ENCODE measurements around the gene CAMK2D.
"Not testable (repeated sequence)": the region's sequence is repeated elsewhere in the genome, so short reads cannot be mapped to it uniquely, and the experiment has no call there.

Gene CAMK2D

DNA sequence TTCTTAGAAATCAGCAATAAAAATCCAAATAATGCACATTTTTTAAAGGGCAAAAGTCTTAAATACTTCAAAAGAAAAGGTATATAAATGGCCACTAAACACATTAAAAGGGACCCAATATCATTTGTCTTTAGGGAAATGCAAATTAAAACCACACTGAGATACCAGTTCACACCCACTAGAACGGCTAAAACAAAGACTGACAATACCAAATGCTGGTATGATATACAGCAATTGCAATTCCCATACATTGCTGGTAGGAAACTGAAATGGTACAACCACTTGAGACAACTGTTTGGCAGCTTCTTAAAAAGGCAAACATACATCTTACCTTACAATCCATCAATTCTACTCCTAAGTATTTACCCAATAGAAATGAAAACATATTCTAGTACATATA is 33.7 kb downstream of the CAMK2D start:
- no peak for DNase-seq

DNA sequence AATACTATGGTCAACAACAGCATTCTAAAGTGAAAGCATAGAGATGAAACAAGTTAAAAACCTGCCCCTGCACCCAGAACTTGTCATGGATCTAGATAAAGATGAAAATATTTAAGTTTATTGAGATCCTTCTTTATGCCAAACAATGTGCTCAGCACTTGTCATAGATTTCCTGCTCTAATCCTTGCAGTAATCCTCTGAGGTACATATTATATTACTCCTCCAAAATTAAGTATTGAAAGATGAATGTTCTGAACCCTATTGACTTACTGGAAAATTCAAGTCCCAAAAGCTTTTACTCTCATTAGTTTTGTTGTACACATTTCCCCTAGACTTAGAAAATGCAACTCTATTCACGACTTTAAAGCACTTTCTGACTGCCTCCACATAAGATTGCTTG is 35.6 kb downstream of the CAMK2D start:
- no peak for DNase-seq

DNA sequence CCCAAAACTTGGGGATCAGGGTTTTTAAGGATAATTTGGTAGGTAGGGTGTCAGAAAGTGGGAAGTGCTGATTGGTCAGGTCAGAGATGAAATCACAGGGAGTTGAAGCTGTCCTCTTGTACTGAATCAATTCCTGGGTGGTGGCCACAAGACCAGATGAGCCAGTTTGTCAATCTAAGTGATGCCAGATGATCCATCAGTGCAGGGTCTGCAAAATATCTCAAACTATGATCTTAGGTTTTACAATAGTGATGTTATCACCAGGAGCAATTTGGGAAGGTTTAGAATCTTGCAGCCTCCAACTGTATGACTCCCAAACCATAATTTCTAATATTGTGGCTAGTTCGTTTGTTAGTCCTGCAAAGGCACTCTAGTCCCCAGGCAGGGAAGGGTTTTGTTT is 43.3 kb downstream of the CAMK2D start:
- no peak for DNase-seq

GRCh38 chr4:113711883-113712662 is 49.5 kb downstream of the CAMK2D start:
- no peak for DNase-seq

DNA sequence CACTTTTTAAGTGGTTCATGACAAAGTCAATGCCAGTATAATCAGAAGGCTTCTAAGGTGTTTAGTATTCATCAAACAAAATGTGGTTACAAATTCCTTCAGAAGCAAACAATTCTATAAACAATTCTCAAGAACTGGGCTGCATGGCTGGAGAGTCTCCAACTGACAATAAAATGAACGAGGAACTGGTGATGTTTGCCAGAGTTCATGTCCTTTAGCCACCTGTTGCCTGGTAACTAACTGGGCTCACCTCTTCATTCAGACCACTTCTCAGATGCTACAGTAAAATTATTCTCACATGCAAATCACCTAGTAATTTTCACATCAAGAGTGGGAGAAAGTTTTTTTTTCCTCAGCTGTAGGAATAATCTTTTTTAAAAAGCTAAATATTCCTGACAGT is 53.3 kb downstream of the CAMK2D start:
- DNase-seq = no peak

DNA sequence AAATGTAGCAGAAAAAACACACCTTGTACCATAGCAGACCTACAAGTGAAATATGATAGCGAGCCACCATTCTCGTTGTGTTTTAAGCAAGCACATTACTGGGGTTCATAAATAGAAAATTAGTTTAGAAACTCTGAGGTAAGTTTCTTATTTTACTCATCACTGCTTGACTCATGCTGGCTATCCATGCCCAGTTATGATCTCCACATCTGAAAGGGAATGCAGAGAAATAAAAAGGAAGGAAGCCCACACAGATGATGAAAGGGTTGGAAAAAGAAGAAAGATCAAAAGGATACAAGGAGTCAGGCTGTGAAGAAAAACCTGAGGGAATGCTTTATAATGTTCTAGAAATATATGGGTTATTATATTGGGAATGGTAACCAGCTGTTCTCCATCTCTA is 54.5 kb downstream of the CAMK2D start:
- peak; percentile 62 for DNase-seq

- DNase-seq = not testable (repeated sequence)
These were observed 56.4 kb downstream of the CAMK2D start for GRCh38 chr4:113705097-113705496.

- peak; percentile 51 for DNase-seq
These were observed 58.9 kb downstream of the CAMK2D start for GRCh38 chr4:113702596-113702995.

GRCh38 chr4:113701169-113701568 is 60.4 kb downstream of the CAMK2D start:
- DNase-seq = no peak

GRCh38 chr4:113700602-113701150 is 60.9 kb downstream of the CAMK2D start:
- no peak for DNase-seq

DNA sequence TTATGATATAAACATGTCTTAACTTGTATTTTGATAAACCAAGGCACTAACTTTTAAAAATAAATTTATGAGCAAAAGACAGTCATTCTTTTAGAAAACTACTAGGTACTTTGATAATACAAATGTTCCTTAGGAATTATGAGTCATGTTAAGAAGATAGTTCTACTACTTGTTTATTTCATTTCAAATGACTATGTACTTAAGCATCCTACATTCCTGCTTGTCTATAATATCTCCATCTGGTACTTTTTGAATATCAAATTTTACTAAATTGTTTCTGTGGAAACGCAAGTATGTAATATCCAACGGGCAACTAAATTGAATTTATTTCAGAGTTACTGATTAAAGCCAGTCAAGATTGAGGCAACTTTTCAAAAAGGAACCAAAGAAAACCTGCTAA is 61.8 kb downstream of the CAMK2D start:
- peak; percentile 38 for DNase-seq

DNA sequence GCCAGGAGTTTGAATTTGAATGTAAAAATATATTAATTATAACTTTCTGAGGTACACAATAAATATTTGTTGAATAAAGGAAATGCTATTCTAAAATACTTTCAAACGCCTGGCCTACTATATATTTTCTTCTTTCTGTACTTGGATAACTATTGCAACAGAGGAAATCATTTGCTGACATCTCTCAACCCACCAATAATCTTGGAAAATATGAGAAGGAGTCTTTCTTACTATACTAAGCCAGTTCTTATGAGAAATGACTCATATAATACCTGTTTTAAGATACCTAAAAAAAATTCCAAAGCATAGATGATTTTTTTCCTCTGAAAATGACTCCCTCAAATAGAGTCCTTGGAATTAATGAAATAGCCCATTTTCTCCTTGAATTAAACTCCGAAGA is 64.1 kb downstream of the CAMK2D start:
- DNase-seq = no peak

DNA sequence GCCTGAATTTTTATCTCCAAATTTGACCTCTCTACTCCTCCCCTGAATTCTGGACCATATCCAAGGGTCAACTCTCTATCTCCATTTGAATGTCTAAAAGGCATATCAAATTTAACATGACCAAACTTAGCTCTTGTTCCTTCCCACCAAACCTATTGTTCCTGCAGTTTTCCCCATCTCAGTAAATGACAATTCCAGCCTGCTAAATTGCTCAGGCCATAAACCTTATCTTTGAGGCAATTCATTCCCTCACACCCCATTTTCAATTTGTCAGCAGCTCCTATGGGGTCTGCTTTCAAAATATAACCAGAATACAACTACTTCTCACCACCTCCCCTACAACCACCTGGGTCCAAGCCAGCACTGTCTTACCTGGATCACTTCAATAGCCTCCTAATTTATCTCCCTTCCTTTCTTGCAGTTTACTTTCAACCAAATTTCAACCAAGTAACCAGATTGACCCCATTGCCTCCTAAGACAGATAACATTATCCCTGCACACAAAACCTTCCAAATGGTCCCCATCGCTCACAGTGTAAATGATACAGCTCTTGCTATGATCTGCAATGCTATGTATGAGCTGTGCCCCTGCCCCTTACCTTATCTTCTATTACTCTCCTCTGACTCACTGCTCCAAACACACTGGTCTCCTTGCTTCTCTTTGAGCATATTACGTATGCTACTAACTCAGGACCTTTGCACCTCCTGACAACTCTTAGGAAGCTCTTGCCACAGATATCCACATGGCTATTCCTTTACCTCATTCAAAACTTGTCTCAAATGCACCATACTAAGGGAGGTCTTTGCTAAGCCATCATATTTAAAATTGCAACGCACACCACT is 66.0 kb downstream of the CAMK2D start:
- DNase-seq = no peak

GRCh38 chr4:113694008-113694407 is 67.5 kb downstream of the CAMK2D start:
- no peak for DNase-seq

DNA sequence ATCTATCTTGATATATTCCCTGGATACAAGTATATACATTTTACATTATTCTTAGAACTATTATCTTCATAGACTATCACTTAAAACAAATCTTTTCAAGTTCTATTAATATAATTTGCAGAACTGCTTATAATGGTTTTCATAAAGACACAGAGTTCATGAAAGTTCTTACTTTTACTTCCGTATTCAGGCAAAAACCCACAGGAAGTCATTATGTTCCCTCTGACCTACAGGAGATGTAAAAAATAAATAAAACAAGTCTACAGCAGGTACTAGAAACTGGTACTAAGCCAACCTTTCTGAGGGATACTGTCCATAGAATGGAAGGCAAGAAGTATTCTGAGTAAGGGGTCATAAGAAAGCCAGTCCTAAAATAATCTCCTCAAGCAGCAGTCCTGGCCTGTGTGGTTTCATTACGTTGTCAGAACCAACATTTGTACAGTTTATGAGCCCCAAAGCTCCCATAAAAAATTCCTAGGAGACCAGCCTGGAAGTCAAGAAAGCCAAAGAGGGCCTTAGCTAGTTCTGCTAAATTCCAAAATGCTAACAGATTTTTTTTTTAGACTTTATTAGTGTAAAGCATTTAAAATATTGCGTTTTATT is 68.6 kb downstream of the CAMK2D start:
- peak; percentile 64 for DNase-seq

DNA sequence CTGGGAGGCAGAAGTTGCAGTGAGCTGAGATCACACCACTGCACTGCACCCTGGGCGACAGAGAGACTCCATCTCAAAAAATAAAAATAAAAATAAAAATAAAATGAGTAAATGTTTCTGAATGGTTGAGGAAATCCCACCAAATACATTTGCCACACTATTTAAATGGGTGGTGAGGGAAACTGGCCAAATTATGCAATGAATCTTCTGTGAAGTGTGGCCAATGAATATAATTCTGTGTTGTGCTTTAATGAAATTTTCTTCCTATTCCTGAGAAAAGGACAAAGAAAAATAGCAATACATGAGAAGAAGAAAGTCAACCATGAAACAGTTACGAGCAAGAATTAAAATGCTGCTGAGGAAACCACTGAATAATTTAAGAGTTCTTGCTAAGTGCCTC is 69.9 kb downstream of the CAMK2D start:
- no peak for DNase-seq

- no peak for DNase-seq
These were observed 72.1 kb downstream of the CAMK2D start for GRCh38 chr4:113689394-113689793.

- DNase-seq = peak; percentile 64
These were observed 74.3 kb downstream of the CAMK2D start for GRCh38 chr4:113687067-113687718.

GRCh38 chr4:113685157-113685556 is 76.4 kb downstream of the CAMK2D start:
- DNase-seq = not testable (repeated sequence)

- peak; percentile 70 for DNase-seq
These were observed 76.9 kb downstream of the CAMK2D start for GRCh38 chr4:113684534-113685091.

DNA sequence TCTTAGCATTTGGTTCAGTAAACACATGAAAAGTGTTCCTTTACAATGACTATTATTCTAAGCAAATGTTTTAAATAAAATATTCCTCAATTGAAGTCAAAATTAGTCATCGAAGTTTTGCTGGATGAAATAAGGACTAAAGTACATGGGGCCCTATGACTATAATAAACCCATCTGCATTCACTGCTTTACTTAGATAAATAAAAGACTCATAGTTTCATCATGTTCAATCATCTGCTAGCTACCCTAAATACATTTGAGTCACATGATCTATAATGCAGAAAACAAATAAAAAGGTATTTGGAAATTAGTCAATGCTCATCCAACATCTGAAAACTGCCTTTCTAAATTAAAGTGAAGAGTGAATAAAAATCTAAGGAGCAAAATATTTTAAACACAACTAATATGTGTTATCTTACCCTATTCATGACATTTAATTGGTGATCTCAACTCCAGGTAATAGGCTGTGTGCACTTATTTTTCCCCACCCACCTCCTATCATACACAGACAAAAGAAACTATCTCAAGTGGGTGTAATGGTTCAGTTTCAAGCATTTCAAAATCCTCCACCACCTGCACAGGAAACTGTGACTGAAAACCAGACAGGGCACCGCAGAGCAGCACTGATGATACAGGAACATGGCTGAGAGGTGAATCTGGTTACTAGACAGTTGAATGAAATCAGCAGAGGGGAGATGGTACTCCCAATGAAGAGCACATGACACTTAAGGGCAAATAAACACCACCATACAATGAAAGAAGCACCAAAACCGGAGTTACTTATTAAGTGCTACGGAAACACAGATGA is 78.6 kb downstream of the CAMK2D start:
- peak; percentile 75 for DNase-seq

DNA sequence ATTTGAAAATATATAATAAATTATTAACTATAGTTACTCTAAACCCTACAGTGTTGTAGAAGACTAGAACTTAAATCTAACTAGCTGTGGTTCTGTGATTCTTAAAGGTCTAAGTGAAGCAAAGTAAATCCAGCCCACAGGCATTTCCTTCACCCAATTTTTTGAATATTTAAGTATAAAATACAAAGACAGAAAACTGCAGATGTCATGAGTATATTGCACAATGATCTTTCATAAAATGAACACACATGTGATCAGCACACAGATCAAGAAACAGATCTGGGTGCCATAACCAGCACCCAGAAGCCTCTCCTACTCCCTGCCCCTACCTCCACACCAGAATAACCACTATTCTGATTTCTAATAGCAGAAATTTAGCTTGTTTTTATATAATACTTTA is 82.9 kb downstream of the CAMK2D start:
- DNase-seq = peak; percentile 68

Data from fibroblast of skin of right quadriceps (primary cell).